HG03045 (cell line): ENCODE data around the gene ITGAD.
"Not testable (repeated sequence)": the region's sequence is repeated elsewhere in the genome, so short reads cannot be mapped to it uniquely, and the experiment has no call there.

Experiments used
- ATAC-seq: cut with Tn5 transposase; IDR thresholded peaks from one replicate; pipeline ENCODE4 v1.9.1; 2021; ENCODE audit warnings: mild to moderate bottlenecking, moderate library complexity; ENCODE audit not compliant: unreplicated experiment

The ITGAD gene

GRCh38 chr16:31428638-31429247, 35.6 kb downstream of the ITGAD start:
- ATAC-seq = no peak

- no peak for ATAC-seq
Measured at GRCh38 chr16:31429314-31429713, 36.2 kb downstream of the ITGAD start.

GRCh38 chr16:31429796-31430195, 36.7 kb downstream of the ITGAD start:
- ATAC-seq = no peak

- no peak for ATAC-seq
Measured at GRCh38 chr16:31430380-31431052, 37.4 kb downstream of the ITGAD start.

DNA sequence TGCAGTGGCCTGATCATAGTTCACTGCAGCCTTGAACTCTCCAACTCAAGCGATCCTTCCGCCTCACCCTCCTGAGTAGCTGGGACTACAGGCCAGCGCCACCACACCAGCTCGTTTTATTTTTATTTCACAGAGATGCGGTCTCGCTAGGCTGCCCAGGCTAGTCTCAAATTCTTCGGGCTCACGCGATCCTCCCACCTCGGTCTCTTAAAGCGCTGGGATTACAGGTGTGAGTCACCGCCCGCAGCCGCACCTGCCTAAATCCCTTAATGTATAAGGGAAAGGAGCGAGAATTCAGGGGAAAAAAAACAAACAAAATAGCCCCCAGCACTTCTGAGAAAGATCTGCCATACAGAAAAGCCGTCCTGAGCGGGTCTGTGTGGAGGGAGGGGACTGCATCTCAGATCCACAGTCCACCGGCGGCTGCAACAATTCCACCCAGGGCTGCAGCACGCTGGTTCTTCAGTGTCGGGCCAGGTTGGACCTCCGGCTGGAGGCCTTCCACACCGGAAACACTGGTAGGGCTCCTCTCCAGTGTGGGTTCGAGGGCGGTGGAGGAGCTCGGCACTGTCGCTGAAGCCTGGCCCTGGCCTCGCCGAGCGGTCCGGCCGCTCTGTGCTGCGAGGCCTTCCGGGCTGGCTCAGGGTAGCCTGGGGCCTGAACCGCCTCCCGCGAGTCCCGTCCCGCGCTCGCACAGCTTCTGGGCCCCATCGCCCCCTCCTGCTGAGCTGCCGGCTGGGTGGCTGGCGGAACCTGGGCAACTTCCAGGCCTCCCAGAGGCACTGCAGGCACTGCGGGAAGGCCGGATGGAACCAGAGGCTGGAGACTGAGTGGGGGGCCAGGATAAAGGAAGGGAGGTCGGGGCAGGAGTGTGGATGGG, 42.4 kb downstream of the ITGAD start:
- no peak for ATAC-seq

- no peak for ATAC-seq
Measured at GRCh38 chr16:31436221-31437045, 43.3 kb downstream of the ITGAD start.

DNA sequence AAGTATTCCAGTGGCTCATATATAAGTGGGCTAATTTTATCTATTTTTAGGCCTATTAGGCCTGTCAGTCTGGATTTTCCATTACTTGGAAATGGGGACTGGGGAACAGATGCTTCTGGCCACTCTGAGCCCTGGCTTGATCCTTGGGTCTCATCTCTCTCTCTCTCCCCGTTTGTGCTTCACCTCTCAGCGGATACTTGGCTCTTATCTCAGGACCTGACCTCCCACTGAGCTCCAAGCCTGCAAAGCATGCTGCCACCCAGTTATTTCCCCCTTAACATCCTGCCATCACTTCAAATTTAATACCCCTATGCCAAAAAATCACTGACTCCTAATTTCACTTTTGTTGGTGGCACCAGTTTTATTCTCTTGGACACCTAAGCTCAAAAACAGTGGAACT, 45.3 kb downstream of the ITGAD start:
- no peak for ATAC-seq

DNA sequence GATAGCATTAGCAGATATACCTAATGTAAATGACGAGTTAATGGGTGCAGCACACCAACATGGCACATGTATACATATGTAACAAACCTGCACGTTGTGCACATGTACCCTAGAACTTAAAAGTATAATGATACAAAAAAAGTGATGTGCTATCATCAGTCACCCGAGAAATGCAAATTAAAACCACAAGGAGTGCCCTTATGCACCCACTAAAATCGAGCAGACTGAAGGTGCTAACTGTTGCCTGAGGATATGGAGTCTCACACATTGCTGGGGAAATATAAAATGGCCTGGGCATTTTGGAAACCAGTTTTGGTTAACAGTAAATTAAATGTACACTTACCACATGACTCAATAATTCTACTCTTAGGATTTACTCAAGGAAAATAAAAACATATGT, 45.9 kb downstream of the ITGAD start:
- ATAC-seq = not testable (repeated sequence)

DNA sequence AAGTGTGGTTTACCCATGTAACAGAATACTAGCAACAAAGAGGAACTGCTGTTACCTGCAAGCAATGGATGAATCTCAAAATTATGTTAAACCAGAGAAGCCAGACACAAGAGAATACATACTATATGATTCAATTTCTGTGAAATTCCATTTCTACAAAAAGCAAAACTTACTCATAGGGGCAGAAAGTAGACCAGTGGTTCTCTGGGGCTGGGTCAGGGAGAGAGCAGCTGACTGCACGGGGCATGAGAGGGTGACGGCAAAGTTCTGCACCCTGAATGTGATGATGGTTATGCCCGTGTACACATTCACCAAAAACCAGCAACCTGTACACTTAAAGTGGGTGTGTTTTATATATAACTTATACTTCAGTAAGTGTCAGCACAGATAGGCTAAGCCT, 46.4 kb downstream of the ITGAD start:
- ATAC-seq = no peak

GRCh38 chr16:31440516-31441184, 47.5 kb downstream of the ITGAD start:
- no peak for ATAC-seq

- ATAC-seq = no peak
Measured at GRCh38 chr16:31441956-31442355, 48.8 kb downstream of the ITGAD start.

GRCh38 chr16:31445931-31446330, 52.8 kb downstream of the ITGAD start:
- not testable (repeated sequence) for ATAC-seq

- ATAC-seq = no peak
Measured at GRCh38 chr16:31451201-31451600, 58.1 kb downstream of the ITGAD start.

DNA sequence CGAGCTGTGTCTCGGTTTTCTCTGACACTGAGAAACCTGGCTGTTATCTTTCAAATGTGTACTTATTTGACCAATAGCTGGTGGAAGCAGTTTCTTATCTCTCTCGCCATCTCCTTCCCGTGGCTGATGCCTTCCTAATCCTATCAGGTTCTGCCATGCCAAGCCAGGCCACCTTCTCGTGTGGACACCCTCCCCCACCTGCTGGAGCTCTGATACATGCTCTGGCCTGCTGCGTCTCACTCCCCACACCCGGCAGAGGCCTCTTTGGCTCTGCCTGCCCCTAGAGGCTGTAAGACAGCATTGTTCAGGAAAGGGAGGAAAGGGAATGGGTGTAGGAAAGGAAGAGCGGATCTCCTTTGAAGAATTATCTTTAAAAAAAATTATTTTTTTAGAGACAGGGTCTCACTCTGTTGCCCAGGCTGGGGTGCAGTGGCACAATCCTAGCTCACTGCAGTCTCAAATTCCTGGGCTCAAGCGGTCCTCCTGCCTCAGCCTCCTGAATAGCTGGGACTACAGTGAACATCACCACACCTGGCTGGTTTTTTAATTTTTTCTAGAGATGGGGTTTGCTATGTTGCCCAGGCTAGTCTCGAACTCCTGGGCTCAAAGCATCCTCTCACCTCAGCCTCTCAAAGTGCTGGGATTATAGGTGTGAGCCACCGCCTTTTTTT, 58.7 kb downstream of the ITGAD start:
- ATAC-seq = no peak

DNA sequence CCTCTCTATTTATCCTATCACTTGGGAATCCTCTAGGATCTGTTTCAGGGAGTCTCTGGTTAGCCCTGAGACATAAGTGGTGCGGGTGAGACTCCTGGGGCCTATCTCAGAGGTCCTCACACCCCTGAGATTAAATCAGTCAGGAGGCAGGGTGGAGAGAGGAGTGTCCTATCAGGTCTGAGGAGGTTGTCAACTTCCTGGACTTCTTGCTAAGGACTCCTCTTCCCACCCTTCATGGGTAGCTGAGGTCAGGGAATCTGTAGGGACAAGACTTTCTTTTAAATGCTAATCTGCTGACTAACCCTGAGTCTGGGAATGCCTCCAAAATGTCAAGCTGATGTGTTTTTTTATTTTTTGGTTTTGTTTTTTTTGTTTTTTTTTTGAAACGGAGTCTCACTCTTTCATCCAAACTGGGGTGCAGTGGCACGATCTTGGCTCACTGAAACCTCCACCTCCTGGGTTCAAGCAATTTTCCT, 59.5 kb downstream of the ITGAD start:
- ATAC-seq = no peak

GRCh38 chr16:31453255-31454204, 60.4 kb downstream of the ITGAD start:
- no peak for ATAC-seq

DNA sequence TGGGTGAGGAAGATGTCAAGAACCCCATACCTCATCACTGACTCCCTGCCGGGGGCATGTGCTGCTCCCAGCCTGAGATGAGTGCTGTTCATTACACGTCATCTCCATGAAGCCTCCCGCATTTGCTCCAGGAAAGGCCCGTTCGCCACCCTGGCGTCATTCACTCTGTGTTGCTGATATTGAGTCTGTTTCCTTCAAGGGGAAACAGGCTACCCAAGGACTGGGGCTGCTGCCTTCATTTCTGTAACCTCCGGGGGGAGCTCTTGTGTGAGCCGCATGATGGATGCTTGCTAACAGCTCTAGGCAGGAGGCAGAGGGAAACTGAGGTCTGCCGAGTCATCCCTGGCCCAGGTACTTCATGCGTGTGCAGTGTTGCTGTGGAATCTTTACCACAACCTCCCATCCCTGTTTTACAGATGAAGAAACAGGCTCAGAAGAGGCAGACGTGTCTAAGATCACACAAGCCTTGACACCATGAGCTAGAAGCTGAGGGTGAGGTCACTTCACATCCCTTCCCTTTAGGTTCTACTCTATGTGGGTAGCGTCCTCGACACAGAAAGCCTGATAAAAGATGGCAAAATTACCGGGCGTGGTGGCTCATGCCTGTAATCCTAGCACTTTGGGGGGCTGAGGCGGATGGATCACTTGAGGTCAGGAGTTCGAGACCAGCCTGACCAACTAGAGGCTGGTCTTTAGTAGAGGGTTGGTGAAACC, 62.6 kb downstream of the ITGAD start:
- ATAC-seq = no peak

- no peak for ATAC-seq
Measured at GRCh38 chr16:31456988-31457360, 63.8 kb downstream of the ITGAD start.
